Astrocyte of the hippocampus (primary cell): ENCODE data around the gene RDH16.

Experiments used
- DNase-seq: peaks from one replicate; pipeline ENCODE4 v3.0.0; 2011; ENCODE audit warnings: low read depth, low spot score

RDH16 gene

GRCh38 chr12:56957229-56958052 is at the start of gene RDH16:
Gene RDH16 (minus strand): TSS chr12:56957608. CDS start chr12:56957462, 146 bp downstream.
- no peak for DNase-seq

GRCh38 chr12:57006809-57007475 is 49.5 kb upstream of the RDH16 start:
- DNase-seq = no peak

- peak; percentile 88 for DNase-seq
Observed at GRCh38 chr12:57005980-57006808, 48.8 kb upstream of the RDH16 start, which contains the start of gene ZBTB39. Gene ZBTB39 (minus strand): TSS chr12:57006546. CDS start chr12:57004917, 1,629 bp downstream.

- no peak for DNase-seq
Observed at GRCh38 chr12:57004651-57005050, 47.2 kb upstream of the RDH16 start.

GRCh38 chr12:57003395-57003794 is 46.0 kb upstream of the RDH16 start:
- DNase-seq = no peak

GRCh38 chr12:57001448-57001906 is 44.1 kb upstream of the RDH16 start:
- peak; percentile 48 for DNase-seq

- no peak for DNase-seq
Observed at GRCh38 chr12:57000393-57000792, 43.0 kb upstream of the RDH16 start.

GRCh38 chr12:56999456-56999855 is 42.0 kb upstream of the RDH16 start:
- DNase-seq = no peak

GRCh38 chr12:56998981-56999380 is 41.6 kb upstream of the RDH16 start:
- no peak for DNase-seq

GRCh38 chr12:56998316-56998715 is 40.9 kb upstream of the RDH16 start:
- no peak for DNase-seq

- no peak for DNase-seq
Observed at GRCh38 chr12:56996793-56997545, 39.6 kb upstream of the RDH16 start.

GRCh38 chr12:56995930-56996496 is 38.6 kb upstream of the RDH16 start:
- no peak for DNase-seq

GRCh38 chr12:56995201-56995929 is 38.0 kb upstream of the RDH16 start:
- no peak for DNase-seq

GRCh38 chr12:56994231-56994746 is 36.9 kb upstream of the RDH16 start:
- DNase-seq = no peak

GRCh38 chr12:56993346-56993745 is 35.9 kb upstream of the RDH16 start:
- DNase-seq = no peak

- no peak for DNase-seq
Observed at GRCh38 chr12:56991319-56992246, 34.2 kb upstream of the RDH16 start.

GRCh38 chr12:56990648-56991318 is 33.4 kb upstream of the RDH16 start:
- DNase-seq = no peak
